HEK293 (cell line): ENCODE data around the gene MUS81.

Experiments
- BCL11A ChIP-seq: fragments of 450-650 bp; formaldehyde crosslinking; IDR thresholded peaks from 2 replicates; pipeline ENCODE4 v1.5.1; 2016; ENCODE audit warnings: low read depth, missing biosample characterization, missing genetic modification characterization
- SP3 ChIP-seq: fragments of 450-650 bp; formaldehyde crosslinking; IDR thresholded peaks from 2 replicates; pipeline ENCODE4 v1.5.1; 2016; ENCODE audit warnings: missing biosample characterization, missing genetic modification characterization
- ZBTB48 ChIP-seq: fragments of 450-650 bp; formaldehyde crosslinking; IDR thresholded peaks from 2 replicates; pipeline ENCODE4 v1.5.1; 2016; ENCODE audit warnings: missing biosample characterization, missing genetic modification characterization
- ZBTB7A ChIP-seq: fragments of 450-650 bp; formaldehyde crosslinking; IDR thresholded peaks from 2 replicates; pipeline ENCODE4 v1.5.1; 2016; ENCODE audit warnings: low read depth, missing biosample characterization, missing genetic modification characterization
- ZBTB8A ChIP-seq: fragments of 450-650 bp; formaldehyde crosslinking; IDR thresholded peaks from 2 replicates; pipeline ENCODE4 v1.5.1; 2016; ENCODE audit warnings: missing biosample characterization, missing genetic modification characterization
- ZNF341 ChIP-seq: fragments of 450-650 bp; formaldehyde crosslinking; IDR thresholded peaks from 2 replicates; pipeline ENCODE4; 2016; ENCODE audit warnings: low read depth, missing biosample characterization, missing genetic modification characterization
- ZNF510 ChIP-seq: fragments of 450-650 bp; formaldehyde crosslinking; IDR thresholded peaks from 2 replicates; pipeline ENCODE4 v1.5.1; 2018; ENCODE audit warnings: mild to moderate bottlenecking, missing genetic modification characterization, missing biosample characterization; ENCODE audit not compliant: insufficient replicate concordance
- ZNF514 ChIP-seq: fragments of 450-650 bp; formaldehyde crosslinking; IDR thresholded peaks from 2 replicates; pipeline ENCODE4 v1.5.1; 2016; ENCODE audit warnings: missing biosample characterization, missing genetic modification characterization
- ZNF701 ChIP-seq: fragments of 450-650 bp; formaldehyde crosslinking; IDR thresholded peaks from 2 replicates; pipeline ENCODE4 v1.5.1; 2016; ENCODE audit warnings: missing biosample characterization, missing genetic modification characterization
- ZNF707 ChIP-seq: fragments of 450-650 bp; formaldehyde crosslinking; IDR thresholded peaks from 2 replicates; pipeline ENCODE4 v1.5.1; 2016; ENCODE audit warnings: missing biosample characterization, missing genetic modification characterization
- ZNF76 ChIP-seq: fragments of 450-650 bp; formaldehyde crosslinking; IDR thresholded peaks from 2 replicates; pipeline ENCODE4; 2016; ENCODE audit warnings: low read depth, missing biosample characterization, missing genetic modification characterization, borderline replicate concordance
- ZNF830 ChIP-seq: fragments of 450-650 bp; IDR thresholded peaks from 2 replicates; pipeline ENCODE4 v1.5.0; 2018; ENCODE audit warnings: missing biosample characterization, missing genetic modification characterization, low read depth, mild to moderate bottlenecking, moderate library complexity
- TF ChIP-seq, protein P1 (sequence below): fragments of 450-650 bp; formaldehyde crosslinking; IDR thresholded peaks from 2 replicates; pipeline ENCODE4 v1.5.1; 2016; ENCODE audit warnings: missing biosample characterization, missing genetic modification characterization, borderline replicate concordance
- TF ChIP-seq, protein P2 (sequence below): fragments of 450-650 bp; formaldehyde crosslinking; IDR thresholded peaks from 2 replicates; pipeline ENCODE4 v1.5.1; 2017; ENCODE audit warnings: missing biosample characterization, missing genetic modification characterization
- TF ChIP-seq, protein P3 (sequence below): fragments of 450-650 bp; formaldehyde crosslinking; IDR thresholded peaks from 2 replicates; pipeline ENCODE4 v1.5.1; 2016; ENCODE audit warnings: missing biosample characterization, missing genetic modification characterization
- TF ChIP-seq, protein P4 (sequence below): fragments of 450-650 bp; formaldehyde crosslinking; IDR thresholded peaks from 2 replicates; pipeline ENCODE4 v1.5.1; 2017; ENCODE audit warnings: missing biosample characterization, missing genetic modification characterization
- TF ChIP-seq, protein P5 (sequence below): fragments of 450-650 bp; IDR thresholded peaks from 2 replicates; pipeline ENCODE4 v1.5.1; 2018; ENCODE audit warnings: missing biosample characterization, mild to moderate bottlenecking, missing genetic modification characterization
- TF ChIP-seq, protein P6 (sequence below): fragments of 450-650 bp; formaldehyde crosslinking; IDR thresholded peaks from 2 replicates; pipeline ENCODE4 v1.5.1; 2016; ENCODE audit warnings: missing biosample characterization, missing genetic modification characterization, borderline replicate concordance

MUS81 gene

DNA sequence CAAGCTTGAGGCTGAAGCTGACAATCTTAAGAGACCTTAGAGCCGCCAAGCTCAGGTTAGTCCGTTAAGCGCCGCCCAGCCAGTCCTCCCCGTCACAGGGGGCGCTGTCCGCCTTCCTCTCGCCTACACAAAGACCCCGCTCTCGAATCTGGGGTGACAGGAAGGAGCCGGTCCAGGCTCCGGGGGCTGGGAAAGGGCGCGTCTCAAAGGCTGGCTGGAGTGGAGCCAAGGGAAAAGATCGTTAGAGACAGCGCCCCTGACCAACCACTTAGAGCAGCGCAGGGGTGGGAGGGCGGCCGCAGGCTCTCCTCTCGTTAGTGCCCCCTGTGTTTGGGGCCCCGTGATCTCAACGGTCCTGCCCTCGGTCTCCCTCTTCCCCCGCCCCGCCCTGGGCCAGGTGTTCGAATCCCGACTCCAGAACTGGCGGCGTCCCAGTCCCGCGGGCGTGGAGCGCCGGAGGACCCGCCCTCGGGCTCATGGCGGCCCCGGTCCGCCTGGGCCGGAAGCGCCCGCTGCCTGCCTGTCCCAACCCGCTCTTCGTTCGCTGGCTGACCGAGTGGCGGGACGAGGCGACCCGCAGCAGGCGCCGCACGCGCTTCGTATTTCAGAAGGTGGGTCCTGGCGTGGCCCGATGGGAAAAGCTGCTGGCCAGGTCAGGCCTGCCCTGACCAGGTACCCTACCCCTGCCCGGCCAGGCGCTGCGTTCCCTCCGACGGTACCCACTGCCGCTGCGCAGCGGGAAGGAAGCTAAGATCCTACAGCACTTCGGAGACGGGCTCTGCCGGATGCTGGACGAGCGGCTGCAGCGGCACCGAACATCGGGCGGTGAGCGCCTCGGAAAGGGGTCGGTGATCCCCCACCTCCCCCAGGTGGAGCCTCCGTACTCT is at the start of gene MUS81 (continued):
- TF ChIP-seq, protein P1, sequence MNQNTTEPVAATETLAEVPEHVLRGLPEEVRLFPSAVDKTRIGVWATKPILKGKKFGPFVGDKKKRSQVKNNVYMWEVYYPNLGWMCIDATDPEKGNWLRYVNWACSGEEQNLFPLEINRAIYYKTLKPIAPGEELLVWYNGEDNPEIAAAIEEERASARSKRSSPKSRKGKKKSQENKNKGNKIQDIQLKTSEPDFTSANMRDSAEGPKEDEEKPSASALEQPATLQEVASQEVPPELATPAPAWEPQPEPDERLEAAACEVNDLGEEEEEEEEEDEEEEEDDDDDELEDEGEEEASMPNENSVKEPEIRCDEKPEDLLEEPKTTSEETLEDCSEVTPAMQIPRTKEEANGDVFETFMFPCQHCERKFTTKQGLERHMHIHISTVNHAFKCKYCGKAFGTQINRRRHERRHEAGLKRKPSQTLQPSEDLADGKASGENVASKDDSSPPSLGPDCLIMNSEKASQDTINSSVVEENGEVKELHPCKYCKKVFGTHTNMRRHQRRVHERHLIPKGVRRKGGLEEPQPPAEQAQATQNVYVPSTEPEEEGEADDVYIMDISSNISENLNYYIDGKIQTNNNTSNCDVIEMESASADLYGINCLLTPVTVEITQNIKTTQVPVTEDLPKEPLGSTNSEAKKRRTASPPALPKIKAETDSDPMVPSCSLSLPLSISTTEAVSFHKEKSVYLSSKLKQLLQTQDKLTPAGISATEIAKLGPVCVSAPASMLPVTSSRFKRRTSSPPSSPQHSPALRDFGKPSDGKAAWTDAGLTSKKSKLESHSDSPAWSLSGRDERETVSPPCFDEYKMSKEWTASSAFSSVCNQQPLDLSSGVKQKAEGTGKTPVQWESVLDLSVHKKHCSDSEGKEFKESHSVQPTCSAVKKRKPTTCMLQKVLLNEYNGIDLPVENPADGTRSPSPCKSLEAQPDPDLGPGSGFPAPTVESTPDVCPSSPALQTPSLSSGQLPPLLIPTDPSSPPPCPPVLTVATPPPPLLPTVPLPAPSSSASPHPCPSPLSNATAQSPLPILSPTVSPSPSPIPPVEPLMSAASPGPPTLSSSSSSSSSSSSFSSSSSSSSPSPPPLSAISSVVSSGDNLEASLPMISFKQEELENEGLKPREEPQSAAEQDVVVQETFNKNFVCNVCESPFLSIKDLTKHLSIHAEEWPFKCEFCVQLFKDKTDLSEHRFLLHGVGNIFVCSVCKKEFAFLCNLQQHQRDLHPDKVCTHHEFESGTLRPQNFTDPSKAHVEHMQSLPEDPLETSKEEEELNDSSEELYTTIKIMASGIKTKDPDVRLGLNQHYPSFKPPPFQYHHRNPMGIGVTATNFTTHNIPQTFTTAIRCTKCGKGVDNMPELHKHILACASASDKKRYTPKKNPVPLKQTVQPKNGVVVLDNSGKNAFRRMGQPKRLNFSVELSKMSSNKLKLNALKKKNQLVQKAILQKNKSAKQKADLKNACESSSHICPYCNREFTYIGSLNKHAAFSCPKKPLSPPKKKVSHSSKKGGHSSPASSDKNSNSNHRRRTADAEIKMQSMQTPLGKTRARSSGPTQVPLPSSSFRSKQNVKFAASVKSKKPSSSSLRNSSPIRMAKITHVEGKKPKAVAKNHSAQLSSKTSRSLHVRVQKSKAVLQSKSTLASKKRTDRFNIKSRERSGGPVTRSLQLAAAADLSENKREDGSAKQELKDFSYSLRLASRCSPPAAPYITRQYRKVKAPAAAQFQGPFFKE (tag by site-specific recombination): 0 out of 2 replicates have a peak, but pooled peaks have one; percentile 56
- TF ChIP-seq SP3 (tag by site-specific recombination) (peak; percentile 76), ZNF510 (tag by site-specific recombination) (no peak), ZBTB8A (tag by site-specific recombination) (peak; percentile 100), ZNF707 (tag by site-specific recombination) (no peak), BCL11A (peak; percentile 21; the same call in 1 of the 2 replicates), ZBTB7A (no peak; the same call in 1 of the 2 replicates), ZBTB48 (peak; percentile 68), ZNF701 (tag by site-specific recombination) (no peak), ZNF76 (tag by site-specific recombination) (peak; percentile 51; the same call in 1 of the 2 replicates), ZNF514 (tag by site-specific recombination) (no peak), ZNF830 (tag by site-specific recombination) (no peak), ZNF341 (no peak; the same call in 1 of the 2 replicates)
- TF ChIP-seq, protein P2, sequence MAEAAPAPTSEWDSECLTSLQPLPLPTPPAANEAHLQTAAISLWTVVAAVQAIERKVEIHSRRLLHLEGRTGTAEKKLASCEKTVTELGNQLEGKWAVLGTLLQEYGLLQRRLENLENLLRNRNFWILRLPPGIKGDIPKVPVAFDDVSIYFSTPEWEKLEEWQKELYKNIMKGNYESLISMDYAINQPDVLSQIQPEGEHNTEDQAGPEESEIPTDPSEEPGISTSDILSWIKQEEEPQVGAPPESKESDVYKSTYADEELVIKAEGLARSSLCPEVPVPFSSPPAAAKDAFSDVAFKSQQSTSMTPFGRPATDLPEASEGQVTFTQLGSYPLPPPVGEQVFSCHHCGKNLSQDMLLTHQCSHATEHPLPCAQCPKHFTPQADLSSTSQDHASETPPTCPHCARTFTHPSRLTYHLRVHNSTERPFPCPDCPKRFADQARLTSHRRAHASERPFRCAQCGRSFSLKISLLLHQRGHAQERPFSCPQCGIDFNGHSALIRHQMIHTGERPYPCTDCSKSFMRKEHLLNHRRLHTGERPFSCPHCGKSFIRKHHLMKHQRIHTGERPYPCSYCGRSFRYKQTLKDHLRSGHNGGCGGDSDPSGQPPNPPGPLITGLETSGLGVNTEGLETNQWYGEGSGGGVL (tag by site-specific recombination): peak; percentile 60
- TF ChIP-seq, protein P3, sequence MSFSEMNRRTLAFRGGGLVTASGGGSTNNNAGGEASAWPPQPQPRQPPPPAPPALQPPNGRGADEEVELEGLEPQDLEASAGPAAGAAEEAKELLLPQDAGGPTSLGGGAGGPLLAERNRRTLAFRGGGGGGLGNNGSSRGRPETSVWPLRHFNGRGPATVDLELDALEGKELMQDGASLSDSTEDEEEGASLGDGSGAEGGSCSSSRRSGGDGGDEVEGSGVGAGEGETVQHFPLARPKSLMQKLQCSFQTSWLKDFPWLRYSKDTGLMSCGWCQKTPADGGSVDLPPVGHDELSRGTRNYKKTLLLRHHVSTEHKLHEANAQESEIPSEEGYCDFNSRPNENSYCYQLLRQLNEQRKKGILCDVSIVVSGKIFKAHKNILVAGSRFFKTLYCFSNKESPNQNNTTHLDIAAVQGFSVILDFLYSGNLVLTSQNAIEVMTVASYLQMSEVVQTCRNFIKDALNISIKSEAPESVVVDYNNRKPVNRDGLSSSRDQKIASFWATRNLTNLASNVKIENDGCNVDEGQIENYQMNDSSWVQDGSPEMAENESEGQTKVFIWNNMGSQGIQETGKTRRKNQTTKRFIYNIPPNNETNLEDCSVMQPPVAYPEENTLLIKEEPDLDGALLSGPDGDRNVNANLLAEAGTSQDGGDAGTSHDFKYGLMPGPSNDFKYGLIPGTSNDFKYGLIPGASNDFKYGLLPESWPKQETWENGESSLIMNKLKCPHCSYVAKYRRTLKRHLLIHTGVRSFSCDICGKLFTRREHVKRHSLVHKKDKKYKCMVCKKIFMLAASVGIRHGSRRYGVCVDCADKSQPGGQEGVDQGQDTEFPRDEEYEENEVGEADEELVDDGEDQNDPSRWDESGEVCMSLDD: peak; percentile 99
- TF ChIP-seq, protein P4, sequence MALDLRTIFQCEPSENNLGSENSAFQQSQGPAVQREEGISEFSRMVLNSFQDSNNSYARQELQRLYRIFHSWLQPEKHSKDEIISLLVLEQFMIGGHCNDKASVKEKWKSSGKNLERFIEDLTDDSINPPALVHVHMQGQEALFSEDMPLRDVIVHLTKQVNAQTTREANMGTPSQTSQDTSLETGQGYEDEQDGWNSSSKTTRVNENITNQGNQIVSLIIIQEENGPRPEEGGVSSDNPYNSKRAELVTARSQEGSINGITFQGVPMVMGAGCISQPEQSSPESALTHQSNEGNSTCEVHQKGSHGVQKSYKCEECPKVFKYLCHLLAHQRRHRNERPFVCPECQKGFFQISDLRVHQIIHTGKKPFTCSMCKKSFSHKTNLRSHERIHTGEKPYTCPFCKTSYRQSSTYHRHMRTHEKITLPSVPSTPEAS (tag by site-specific recombination): no peak
- TF ChIP-seq, protein P5, sequence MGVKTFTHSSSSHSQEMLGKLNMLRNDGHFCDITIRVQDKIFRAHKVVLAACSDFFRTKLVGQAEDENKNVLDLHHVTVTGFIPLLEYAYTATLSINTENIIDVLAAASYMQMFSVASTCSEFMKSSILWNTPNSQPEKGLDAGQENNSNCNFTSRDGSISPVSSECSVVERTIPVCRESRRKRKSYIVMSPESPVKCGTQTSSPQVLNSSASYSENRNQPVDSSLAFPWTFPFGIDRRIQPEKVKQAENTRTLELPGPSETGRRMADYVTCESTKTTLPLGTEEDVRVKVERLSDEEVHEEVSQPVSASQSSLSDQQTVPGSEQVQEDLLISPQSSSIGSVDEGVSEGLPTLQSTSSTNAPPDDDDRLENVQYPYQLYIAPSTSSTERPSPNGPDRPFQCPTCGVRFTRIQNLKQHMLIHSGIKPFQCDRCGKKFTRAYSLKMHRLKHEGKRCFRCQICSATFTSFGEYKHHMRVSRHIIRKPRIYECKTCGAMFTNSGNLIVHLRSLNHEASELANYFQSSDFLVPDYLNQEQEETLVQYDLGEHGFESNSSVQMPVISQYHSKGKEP (tag by site-specific recombination): no peak
- TF ChIP-seq, protein P6, sequence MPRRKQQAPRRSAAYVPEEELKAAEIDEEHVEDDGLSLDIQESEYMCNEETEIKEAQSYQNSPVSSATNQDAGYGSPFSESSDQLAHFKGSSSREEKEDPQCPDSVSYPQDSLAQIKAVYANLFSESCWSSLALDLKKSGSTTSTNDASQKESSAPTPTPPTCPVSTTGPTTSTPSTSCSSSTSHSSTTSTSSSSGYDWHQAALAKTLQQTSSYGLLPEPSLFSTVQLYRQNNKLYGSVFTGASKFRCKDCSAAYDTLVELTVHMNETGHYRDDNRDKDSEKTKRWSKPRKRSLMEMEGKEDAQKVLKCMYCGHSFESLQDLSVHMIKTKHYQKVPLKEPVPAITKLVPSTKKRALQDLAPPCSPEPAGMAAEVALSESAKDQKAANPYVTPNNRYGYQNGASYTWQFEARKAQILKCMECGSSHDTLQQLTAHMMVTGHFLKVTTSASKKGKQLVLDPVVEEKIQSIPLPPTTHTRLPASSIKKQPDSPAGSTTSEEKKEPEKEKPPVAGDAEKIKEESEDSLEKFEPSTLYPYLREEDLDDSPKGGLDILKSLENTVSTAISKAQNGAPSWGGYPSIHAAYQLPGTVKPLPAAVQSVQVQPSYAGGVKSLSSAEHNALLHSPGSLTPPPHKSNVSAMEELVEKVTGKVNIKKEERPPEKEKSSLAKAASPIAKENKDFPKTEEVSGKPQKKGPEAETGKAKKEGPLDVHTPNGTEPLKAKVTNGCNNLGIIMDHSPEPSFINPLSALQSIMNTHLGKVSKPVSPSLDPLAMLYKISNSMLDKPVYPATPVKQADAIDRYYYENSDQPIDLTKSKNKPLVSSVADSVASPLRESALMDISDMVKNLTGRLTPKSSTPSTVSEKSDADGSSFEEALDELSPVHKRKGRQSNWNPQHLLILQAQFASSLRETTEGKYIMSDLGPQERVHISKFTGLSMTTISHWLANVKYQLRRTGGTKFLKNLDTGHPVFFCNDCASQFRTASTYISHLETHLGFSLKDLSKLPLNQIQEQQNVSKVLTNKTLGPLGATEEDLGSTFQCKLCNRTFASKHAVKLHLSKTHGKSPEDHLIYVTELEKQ (tag by site-specific recombination): peak; percentile 6; the same call in 1 of the 2 replicates
